ENCODE results near the gene PLCL2.
A peak's percentile ranks its signal among the peaks of the same experiment; 100 is the strongest.

PLCL2 gene

GRCh38 chr3:16904423-16905417, 20.0 kb downstream of the PLCL2 start:
- DNase-seq, result no peak
- H3K36me3 ChIP-seq, result no peaks in the 10 kb centered on the region
- H3K27me3 ChIP-seq, result no peaks in the 10 kb centered on the region
- H3K27ac ChIP-seq, result no peak overlapping the region
- no peak for TF ChIP-seq CTCF (IDR thresholded peaks at IDR 0.05)
- intact Hi-C loops (cut with DNase I; ENCODE audit: low total_unique reads), result no loop called here
- no peak overlapping the region for H3K4me3 ChIP-seq
- H3K4me1 ChIP-seq, result peaks cover 0 to 45% (median 10%) of the 10 kb centered on the region in 4 donors
- H3K9me3 ChIP-seq, result no peaks in the 10 kb centered on the region

GRCh38 chr3:16905704-16906103, 20.9 kb downstream of the PLCL2 start:
- Histone ChIP-seq H3K36me3 (no peaks in the 10 kb centered on the region), H3K27ac (no peak overlapping the region), H3K9me3 (no peaks in the 10 kb centered on the region), H3K4me1 (peaks cover 0 to 55% (median 10%) of the 10 kb centered on the region in 4 donors), H3K27me3 (no peaks in the 10 kb centered on the region), H3K4me3 (no peak overlapping the region)
- intact Hi-C loops (cut with DNase I; ENCODE audit: low total_unique reads), result no loop called here
- no peak for TF ChIP-seq CTCF (IDR thresholded peaks at IDR 0.05)
- no peak for DNase-seq

GRCh38 chr3:16906682-16907081, 21.9 kb downstream of the PLCL2 start:
- DNase-seq, result peak in 1 of 2 donors; percentile 38
- intact Hi-C loops (cut with DNase I; ENCODE audit: low total_unique reads), result no loop called here
- Histone ChIP-seq H3K27me3 (no peaks in the 10 kb centered on the region), H3K36me3 (no peaks in the 10 kb centered on the region), H3K27ac (peak overlapping the region; percentile 15 to 32), H3K9me3 (no peaks in the 10 kb centered on the region), H3K4me1 (peaks cover 0 to 57% (median 10%) of the 10 kb centered on the region in 4 donors), H3K4me3 (no peak overlapping the region)
- TF ChIP-seq CTCF (IDR thresholded peaks at IDR 0.05), result no peak

GRCh38 chr3:16907243-16907642, 22.5 kb downstream of the PLCL2 start:
- H3K4me1 ChIP-seq, result peaks cover 0 to 57% (median 10%) of the 10 kb centered on the region in 4 donors
- no peaks in the 10 kb centered on the region for H3K36me3 ChIP-seq
- H3K27me3 ChIP-seq, result no peaks in the 10 kb centered on the region
- intact Hi-C loops (cut with DNase I; ENCODE audit: low total_unique reads), result no loop called here
- H3K9me3 ChIP-seq, result no peaks in the 10 kb centered on the region
- TF ChIP-seq CTCF (IDR thresholded peaks at IDR 0.05), result no peak
- peak overlapping the region; percentile 15 to 32 for H3K27ac ChIP-seq
- DNase-seq, result no peak
- no peak overlapping the region for H3K4me3 ChIP-seq

- intact Hi-C loops (cut with DNase I; ENCODE audit: low total_unique reads), result no loop called here
Measured at GRCh38 chr3:16908016-16908807, 23.5 kb downstream of the PLCL2 start.

More at GRCh38 chr3:16908016-16908807, 23.5 kb downstream of the PLCL2 start:
- H3K9me3 ChIP-seq, result no peaks in the 10 kb centered on the region
- peaks cover 0 to 57% (median 10%) of the 10 kb centered on the region in 4 donors for H3K4me1 ChIP-seq
- no peaks in the 10 kb centered on the region for H3K27me3 ChIP-seq
- no peak for TF ChIP-seq CTCF (IDR thresholded peaks at IDR 0.05)
- DNase-seq, result no peak
- H3K4me3 ChIP-seq, result no peak overlapping the region
- H3K36me3 ChIP-seq, result no peaks in the 10 kb centered on the region
- no peak overlapping the region for H3K27ac ChIP-seq

Measured in tibial artery (tissue), 4 donors.